HEK293 (cell line): Measurements from ENCODE around the gene RNF181.

Experiments
- CTCF ChIA-PET: fragments of 350-600 bp; formaldehyde crosslinking; extraction: SDS; loops from one replicate; lab custom pipeline; 2021; ENCODE audit warnings: antibody characterized with exemption; lab: Yijun Ruan, JAX
- POLR2A ChIA-PET: fragments of 300-600 bp; formaldehyde crosslinking; extraction: SDS; loops from one replicate; lab custom pipeline; 2020; ENCODE audit warnings: antibody characterized with exemption, inconsistent platforms; lab: Yijun Ruan, JAX
- H3K27ac ChIP-seq: fragments of 200-500 bp; sonication (Bioruptor generic); 2 replicates; pipeline ENCODE4 v1.5.1; 2014; ENCODE audit warnings: low read depth, low read length, control low read depth, inconsistent platforms; ENCODE audit errors: extremely low read depth
- H3K36me3 ChIP-seq, 2 experiments: fragments of 200-500 bp in 1 of 2; sonication (Bioruptor generic) in 1 of 2; 1 replicate in 1 of 2; 2 replicates in 1 of 2; pipeline ENCODE4 v1.5.1; 2014 to 2017; ENCODE audit warnings: inconsistent platforms in 2 of 2, low read length in 2 of 2; ENCODE audit not compliant: control insufficient read depth in 2 of 2, insufficient read depth in 1 of 2
- H3K4me1 ChIP-seq: fragments of 200-500 bp; sonication (Bioruptor generic); 2 replicates; pipeline ENCODE4 v1.5.1; 2014; ENCODE audit warnings: mild to moderate bottlenecking, low read length, inconsistent platforms; ENCODE audit not compliant: control insufficient read depth, insufficient read depth
- H3K4me3 ChIP-seq: 2 replicates; pipeline ENCODE4 v1.5.1; 2011; ENCODE audit warnings: low read depth, mild to moderate bottlenecking, control low read depth, low read length, moderate library complexity
- H3K9me3 ChIP-seq: fragments of 200-500 bp; sonication (Bioruptor generic); 2 replicates; pipeline ENCODE4 v1.5.1; 2014; ENCODE audit warnings: low read depth, low read length, inconsistent platforms; ENCODE audit not compliant: control insufficient read depth, insufficient read depth
- GLIS2 ChIP-seq: fragments of 450-650 bp; formaldehyde crosslinking; IDR thresholded peaks from 2 replicates; pipeline ENCODE4 v1.5.1; 2016; ENCODE audit warnings: missing biosample characterization, missing genetic modification characterization
- OVOL3 ChIP-seq: fragments of 450-650 bp; formaldehyde crosslinking; IDR thresholded peaks from 2 replicates; pipeline ENCODE4 v1.5.1; 2016; ENCODE audit warnings: missing biosample characterization, missing genetic modification characterization
- PBX3 ChIP-seq: sonication (generic); formaldehyde crosslinking; IDR thresholded peaks from 2 replicates; pipeline ENCODE4 v1.8.1; 2022; ENCODE audit warnings: mild to moderate bottlenecking, moderate library complexity, missing genetic modification reagents
- SCRT2 ChIP-seq: fragments of 450-650 bp; formaldehyde crosslinking; IDR thresholded peaks from 2 replicates; pipeline ENCODE4 v1.5.1; 2016; ENCODE audit warnings: missing biosample characterization, missing genetic modification characterization
- SP7 ChIP-seq: fragments of 450-650 bp; formaldehyde crosslinking; IDR thresholded peaks from 2 replicates; pipeline ENCODE4 v1.5.1; 2016; ENCODE audit warnings: missing biosample characterization, missing genetic modification characterization
- YY1 ChIP-seq: fragments of 450-650 bp; formaldehyde crosslinking; IDR thresholded peaks from 2 replicates; pipeline ENCODE4 v1.5.1; 2018; ENCODE audit warnings: missing biosample characterization, missing genetic modification characterization
- ZBTB44 ChIP-seq: fragments of 450-650 bp; IDR thresholded peaks from 2 replicates; pipeline ENCODE4 v1.5.1; 2018; ENCODE audit warnings: missing biosample characterization, mild to moderate bottlenecking, missing genetic modification characterization
- ZBTB48 ChIP-seq: fragments of 450-650 bp; formaldehyde crosslinking; IDR thresholded peaks from 2 replicates; pipeline ENCODE4 v1.5.1; 2016; ENCODE audit warnings: missing biosample characterization, missing genetic modification characterization
- ZFP37 ChIP-seq: fragments of 450-650 bp; formaldehyde crosslinking; IDR thresholded peaks from 2 replicates; pipeline ENCODE4 v1.5.1; 2016; ENCODE audit warnings: missing biosample characterization, missing genetic modification characterization
- ZNF10 ChIP-seq: fragments of 450-650 bp; formaldehyde crosslinking; IDR thresholded peaks from 2 replicates; pipeline ENCODE4 v1.5.1; 2017; ENCODE audit warnings: missing biosample characterization, missing genetic modification characterization
- ZNF274 ChIP-seq, 2 experiments: fragments of 200-500 bp in 1 of 2; fragments of 450-650 bp in 1 of 2; sonication (Bioruptor generic) in 1 of 2; formaldehyde crosslinking in 1 of 2; IDR thresholded peaks; 2 replicates each; pipeline versions ENCODE4 v1.5.1 to v1.6.1; 2014 to 2016; ENCODE audit warnings: borderline replicate concordance in 1 of 2, inconsistent platforms in 1 of 2, low read length in 1 of 2, missing biosample characterization in 1 of 2, missing genetic modification characterization in 1 of 2
- ZNF311 ChIP-seq: fragments of 450-650 bp; formaldehyde crosslinking; IDR thresholded peaks from 2 replicates; pipeline ENCODE4 v1.5.1; 2017; ENCODE audit warnings: missing biosample characterization, missing genetic modification characterization, borderline replicate concordance
- ZNF324 ChIP-seq: fragments of 450-650 bp; formaldehyde crosslinking; IDR thresholded peaks from 2 replicates; pipeline ENCODE4 v1.5.1; 2016; ENCODE audit warnings: missing biosample characterization, missing genetic modification characterization
- ZNF585B ChIP-seq: fragments of 450-650 bp; formaldehyde crosslinking; IDR thresholded peaks from 2 replicates; pipeline ENCODE4 v1.5.1; 2016; ENCODE audit warnings: missing biosample characterization, missing genetic modification characterization
- ZNF660 ChIP-seq: fragments of 450-650 bp; IDR thresholded peaks from 2 replicates; pipeline ENCODE4 v1.5.1; 2018; ENCODE audit warnings: missing biosample characterization, mild to moderate bottlenecking, missing genetic modification characterization

The RNF181 gene

GRCh38 chr2:85644909-85645308, 49.4 kb downstream of the RNF181 start (continued):
- TF ChIP-seq ZBTB44 (tag by site-specific recombination) (no peak), ZNF274 (IDR thresholded peaks at IDR 0.05; ENCODE audit: low read length) (no peak), ZNF274 (tag by site-specific recombination; IDR thresholded peaks at IDR 0.05; ENCODE audit: borderline replicate concordance) (no peak), ZNF660 (tag by site-specific recombination) (no peak), GLIS2 (tag by site-specific recombination) (no peak), SCRT2 (no peak), YY1 (no peak)

- Histone ChIP-seq H3K36me3 (peaks cover 79 to 96% of the 10 kb centered on the region in 2 experiments), H3K9me3 (no peaks in the 10 kb centered on the region), H3K27ac (no peak overlapping the region), H3K4me3 (no peak overlapping the region), H3K4me1 (no peaks in the 10 kb centered on the region)
- POLR2A ChIA-PET = no interaction called here
- CTCF ChIA-PET = interaction anchor here (0.6 to 2.2 kb wide), 3 partner anchors 9 to 533 kb away, joined by 3 to 12 read pairs (median 5); no protein-coding TSS in a partner anchor
- TF ChIP-seq ZNF311 (tag by site-specific recombination) (no peak), ZNF324 (tag by site-specific recombination) (no peak), ZBTB48 (tag by site-specific recombination) (no peak), OVOL3 (tag by site-specific recombination) (no peak), ZFP37 (tag by site-specific recombination) (no peak), ZNF10 (no peak), SP7 (no peak), PBX3 (CRISPR knock-in tag) (no peak), ZNF585B (tag by site-specific recombination) (no peak)
- TF ChIP-seq, all 188 proteins: peak for 0
Measured at GRCh38 chr2:85646166-85646565, 50.6 kb downstream of the RNF181 start.
